HEK293T (cell line): ENCODE data around the gene OR2A5.

ENCODE experiments used
- CTBP1 ChIP-seq: fragments of 450-650 bp; IDR thresholded peaks from 2 replicates; pipeline ENCODE4 v1.6.1; 2016; ENCODE audit warnings: borderline replicate concordance
- ELF4 ChIP-seq: fragments of 450-650 bp; IDR thresholded peaks from 2 replicates; pipeline ENCODE4 v1.6.1; 2017; ENCODE audit warnings: antibody characterized with exemption
- FOXK2 ChIP-seq: fragments of 450-650 bp; IDR thresholded peaks from 2 replicates; pipeline ENCODE4 v1.6.1; 2016; ENCODE audit warnings: mild to moderate bottlenecking
- FOXM1 ChIP-seq: fragments of 450-650 bp; IDR thresholded peaks from 2 replicates; pipeline ENCODE4 v1.6.1; 2017; ENCODE audit warnings: mild to moderate bottlenecking, borderline replicate concordance
- HDGF ChIP-seq: fragments of 450-650 bp; IDR thresholded peaks from 2 replicates; pipeline ENCODE4 v1.6.1; 2017; ENCODE audit warnings: antibody characterized with exemption, borderline replicate concordance
- SP1 ChIP-seq: fragments of 450-650 bp; IDR thresholded peaks from 2 replicates; pipeline ENCODE4 v1.6.1; 2017
- SUZ12 ChIP-seq: fragments of 450-650 bp; IDR thresholded peaks from 2 replicates; pipeline ENCODE4 v1.6.1; 2016; ENCODE audit warnings: mild to moderate bottlenecking
- TARDBP ChIP-seq: fragments of 450-650 bp; IDR thresholded peaks from 2 replicates; pipeline ENCODE4 v1.6.1; 2016
- ZNF384 ChIP-seq: fragments of 450-650 bp; IDR thresholded peaks from 2 replicates; pipeline ENCODE4 v1.6.1; 2016
- TF ChIP-seq, protein P1 (sequence below): fragments of 450-650 bp; IDR thresholded peaks from 2 replicates; pipeline ENCODE4 v1.6.1; 2016

DNA sequence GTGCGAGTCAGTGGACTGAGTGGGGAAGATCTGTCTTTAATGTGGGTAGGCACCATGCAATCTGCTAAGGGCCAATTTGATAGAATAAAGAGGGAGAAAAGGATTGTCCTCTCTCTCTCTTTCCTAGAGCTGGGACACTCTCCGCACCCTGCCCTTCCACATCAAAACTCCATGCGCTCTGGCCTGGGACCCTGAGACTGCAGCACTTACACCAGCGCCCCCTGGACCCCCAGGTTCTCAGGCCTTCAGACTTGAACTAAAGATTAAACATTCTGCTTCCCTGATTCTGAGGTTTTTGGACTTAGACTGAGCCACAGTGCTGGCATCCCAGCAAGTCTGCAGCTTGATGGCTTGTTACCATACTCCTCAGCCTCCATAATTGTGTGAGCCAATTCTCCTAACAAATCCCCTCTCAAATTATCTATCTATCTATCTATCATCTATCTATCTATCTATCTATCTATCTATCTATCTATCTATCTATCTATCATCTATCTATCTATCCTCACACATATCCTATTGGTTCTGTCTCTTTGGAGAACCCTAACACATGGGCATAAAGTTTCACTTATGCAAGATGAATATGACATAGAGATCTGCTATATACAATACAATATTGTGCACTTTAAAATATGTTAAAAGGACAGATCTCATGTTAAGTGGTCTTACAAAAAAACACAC lies 22.4 kb upstream of the OR2A5 start:
- TF ChIP-seq HDGF = no peak
- no peak for TF ChIP-seq SUZ12
- no peak for TF ChIP-seq FOXM1
- no peak for TF ChIP-seq FOXK2
- TF ChIP-seq SP1 = no peak
- no peak for TF ChIP-seq CTBP1
- TF ChIP-seq ZNF384 = no peak
- TF ChIP-seq TARDBP = no peak
- TF ChIP-seq, protein P1, sequence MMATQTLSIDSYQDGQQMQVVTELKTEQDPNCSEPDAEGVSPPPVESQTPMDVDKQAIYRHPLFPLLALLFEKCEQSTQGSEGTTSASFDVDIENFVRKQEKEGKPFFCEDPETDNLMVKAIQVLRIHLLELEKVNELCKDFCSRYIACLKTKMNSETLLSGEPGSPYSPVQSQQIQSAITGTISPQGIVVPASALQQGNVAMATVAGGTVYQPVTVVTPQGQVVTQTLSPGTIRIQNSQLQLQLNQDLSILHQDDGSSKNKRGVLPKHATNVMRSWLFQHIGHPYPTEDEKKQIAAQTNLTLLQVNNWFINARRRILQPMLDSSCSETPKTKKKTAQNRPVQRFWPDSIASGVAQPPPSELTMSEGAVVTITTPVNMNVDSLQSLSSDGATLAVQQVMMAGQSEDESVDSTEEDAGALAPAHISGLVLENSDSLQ = no peak
- no peak for TF ChIP-seq ELF4
